Esophagus muscularis mucosa (tissue), 4 donors: Measurements from ENCODE around the gene PIM2.
"Not testable (repeated sequence)": the region's sequence is repeated elsewhere in the genome, so short reads cannot be mapped to it uniquely, and the experiment has no call there.

Experiments used
- CTCF ChIP-seq, 3 experiments: fragments of 200-600 bp in 2 of 3; fragments of 450-650 bp in 1 of 3; sonication (generic) in 2 of 3; IDR thresholded peaks; one replicate each; pipeline ENCODE4 v1.5.1; 2017 to 2019; ENCODE audit warnings: antibody characterized with exemption in 3 of 3, mild to moderate bottlenecking in 2 of 3, moderate library complexity in 1 of 3
- EP300 ChIP-seq: sonication (generic); formaldehyde crosslinking; IDR thresholded peaks from one replicate; pipeline ENCODE4 v1.6.1; 2017; ENCODE audit warnings: antibody characterized with exemption
- POLR2A ChIP-seq: fragments of 450-650 bp; IDR thresholded peaks from one replicate; pipeline ENCODE4 v1.6.1; 2017; ENCODE audit warnings: antibody characterized with exemption, moderate library complexity, mild to moderate bottlenecking, low read depth
- POLR2AphosphoS5 ChIP-seq, 2 donors: sonication (generic); formaldehyde crosslinking; IDR thresholded peaks; one replicate each; pipeline ENCODE4 v1.6.1; 2017; ENCODE audit warnings: antibody characterized with exemption in 2 of 2

- TF ChIP-seq POLR2A; POLR2AphosphoS5 (IDR thresholded peaks at IDR 0.05); CTCF (IDR thresholded peaks at IDR 0.05); EP300: not testable (repeated sequence)
These were observed 41.9 kb downstream of the PIM2 start for GRCh38 chrX:48876944-48877343.
